Stimulated activated CD4-positive, alpha-beta T cell treated with anti-CD3 and anti-CD28 coated beads, TNF-alpha, amount 100 ng/mL, for 1 hour (primary cell): ENCODE results near the gene CLASRP.

Source experiments
- DNase-seq, 3 donors: peaks; one replicate each; pipeline ENCODE4 v3.0.0-alpha.2; 2020; ENCODE audit warnings: low read depth in 3 of 3, low spot score in 1 of 3

Gene CLASRP

DNA sequence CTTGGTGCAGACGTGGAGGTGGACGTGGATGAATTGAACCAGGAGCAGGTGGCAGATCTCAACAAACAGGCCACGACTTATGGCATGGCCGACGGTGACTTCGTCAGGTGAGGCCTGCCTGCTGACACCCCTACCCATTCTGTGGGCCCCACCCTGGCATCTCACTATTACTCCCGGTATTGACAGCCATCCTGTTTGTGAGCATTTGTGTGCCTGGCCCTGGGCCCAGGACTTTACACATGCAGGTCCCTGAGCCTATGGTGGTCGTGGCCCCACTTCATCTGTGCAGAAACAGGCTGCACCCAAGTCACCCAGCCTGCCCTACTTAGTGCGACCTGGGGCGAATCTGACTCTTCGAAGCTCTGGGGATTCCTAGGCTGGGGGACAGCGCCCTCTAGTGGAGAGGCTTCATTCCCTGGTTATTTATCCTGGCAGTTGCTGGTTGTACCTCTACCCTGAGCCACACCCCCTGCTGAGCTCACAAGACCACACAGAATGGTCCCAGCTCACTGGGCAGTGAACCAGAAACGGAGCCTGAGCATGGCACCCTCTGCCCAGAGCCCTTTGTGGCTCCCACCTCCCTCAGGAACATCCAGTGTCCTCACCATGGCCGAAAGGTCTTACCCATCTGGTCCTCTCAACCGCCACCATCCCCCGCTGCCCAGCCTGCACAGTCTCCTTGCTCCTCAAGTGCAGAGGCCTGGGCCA is 20.6 kb downstream of the CLASRP start:
- DNase-seq = peak; percentile 62 to 77 (median 70)

DNA sequence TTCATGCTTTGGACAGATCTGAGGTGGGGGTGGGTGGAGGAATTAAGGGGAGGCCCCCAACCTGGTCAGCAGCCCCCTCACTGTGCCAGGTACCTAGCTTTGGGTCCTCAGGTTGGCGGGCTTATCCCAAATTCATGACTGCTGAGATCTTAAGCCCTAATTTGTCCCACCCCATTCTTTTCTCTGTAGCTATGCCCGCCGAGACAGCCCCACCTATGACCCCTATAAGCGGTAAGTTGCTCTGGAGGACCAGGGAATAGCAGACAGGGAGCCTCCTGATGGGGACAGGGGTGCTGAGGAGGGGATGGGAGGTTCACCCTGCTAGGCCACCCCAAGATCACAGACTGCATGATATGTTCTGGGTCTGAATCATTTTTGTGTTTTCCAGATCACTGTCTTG is 23.1 kb downstream of the CLASRP start:
- no peak for DNase-seq

DNA sequence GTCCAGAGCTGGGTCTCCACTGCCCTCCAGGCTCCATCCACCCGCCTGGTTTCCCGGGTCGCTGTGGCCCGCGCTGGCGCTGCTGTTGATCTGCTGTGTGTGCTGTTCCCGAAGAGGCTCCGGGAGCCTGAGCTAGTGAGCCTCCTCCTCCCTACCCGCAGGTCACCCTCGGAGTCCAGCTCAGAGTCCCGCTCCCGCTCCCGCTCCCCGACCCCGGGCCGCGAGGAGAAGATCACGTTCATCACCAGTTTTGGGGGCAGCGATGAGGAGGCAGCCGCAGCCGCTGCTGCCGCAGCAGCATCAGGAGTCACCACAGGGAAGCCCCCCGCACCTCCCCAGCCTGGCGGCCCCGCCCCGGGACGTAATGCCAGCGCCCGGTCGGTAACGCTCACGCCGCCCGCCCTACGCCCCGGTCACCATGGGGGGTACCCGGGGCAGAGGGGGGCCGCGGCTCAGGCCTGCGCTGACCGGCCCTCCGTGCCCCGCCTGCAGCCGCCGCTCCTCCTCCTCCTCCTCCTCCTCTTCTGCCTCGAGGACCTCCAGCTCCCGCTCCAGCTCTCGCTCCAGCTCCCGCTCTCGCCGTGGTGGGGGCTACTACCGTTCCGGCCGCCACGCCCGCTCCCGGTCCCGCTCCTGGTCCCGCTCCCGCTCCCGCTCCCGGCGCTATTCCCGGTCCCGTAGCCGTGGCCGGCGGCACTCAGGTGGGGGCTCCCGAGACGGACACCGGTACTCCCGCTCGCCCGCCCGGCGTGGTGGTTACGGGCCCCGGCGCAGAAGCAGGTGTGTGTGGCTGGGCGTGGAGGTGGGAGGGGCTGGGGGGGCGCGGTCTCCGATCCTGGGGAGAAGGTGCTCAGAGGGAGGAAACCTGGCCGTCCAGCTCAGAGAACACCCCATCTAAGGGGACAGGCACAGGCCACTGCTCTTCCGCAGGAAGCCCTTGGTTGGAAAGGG is 25.3 kb downstream of the CLASRP start:
- no peak for DNase-seq

DNA sequence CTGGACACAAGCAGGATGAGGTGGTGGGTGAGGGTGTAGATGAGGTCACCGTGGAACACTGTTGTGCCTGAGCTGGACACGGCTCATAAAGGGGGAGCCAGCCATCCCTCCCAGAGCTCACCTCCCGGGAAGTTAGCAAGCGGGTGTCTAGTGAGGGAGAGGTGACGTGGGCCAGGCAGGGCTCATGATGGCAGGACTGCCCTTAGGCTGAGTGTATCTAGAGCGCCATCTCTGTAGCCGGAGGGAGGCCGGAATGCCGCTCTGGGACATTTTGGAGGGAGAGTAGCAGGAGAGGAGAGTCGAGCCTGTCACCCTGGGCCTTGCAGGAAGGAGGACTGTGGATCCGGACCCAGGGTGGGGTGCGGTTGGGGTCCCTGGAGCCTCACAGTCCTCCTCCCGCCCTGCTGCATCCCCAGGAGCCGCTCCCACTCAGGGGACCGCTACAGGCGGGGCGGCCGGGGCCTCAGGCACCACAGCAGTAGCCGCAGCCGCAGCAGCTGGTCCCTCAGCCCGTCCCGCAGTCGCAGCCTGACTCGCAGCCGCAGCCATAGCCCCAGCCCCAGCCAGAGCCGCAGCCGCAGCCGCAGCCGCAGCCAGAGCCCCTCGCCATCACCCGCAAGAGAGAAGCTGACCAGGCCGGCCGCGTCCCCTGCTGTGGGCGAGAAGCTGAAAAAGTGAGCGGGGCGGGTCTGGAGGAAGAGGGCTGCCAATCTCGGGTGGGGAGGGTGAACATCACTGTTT is 28.2 kb downstream of the CLASRP start:
- no peak for DNase-seq

DNA sequence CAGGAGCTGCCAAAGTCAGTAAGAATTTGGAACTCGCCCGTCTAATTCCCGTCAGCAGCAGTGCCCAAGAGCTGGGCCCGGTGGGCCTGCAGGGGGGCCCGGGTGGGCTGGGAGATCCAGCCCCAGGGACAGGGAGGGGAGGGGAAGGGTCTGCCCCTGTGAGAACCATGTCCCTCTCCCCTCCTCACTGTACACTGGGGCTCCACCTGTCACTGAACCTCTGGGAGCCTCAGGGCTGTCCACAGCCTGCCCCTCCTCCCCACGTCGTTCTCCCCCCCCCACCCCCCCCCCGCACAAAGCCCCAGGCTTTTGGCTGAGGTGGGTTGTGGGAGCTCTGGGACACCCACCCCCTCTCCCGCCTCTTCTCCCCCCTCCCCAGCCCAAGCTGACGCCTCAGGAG is 29.2 kb downstream of the CLASRP start:
- no peak for DNase-seq

DNA sequence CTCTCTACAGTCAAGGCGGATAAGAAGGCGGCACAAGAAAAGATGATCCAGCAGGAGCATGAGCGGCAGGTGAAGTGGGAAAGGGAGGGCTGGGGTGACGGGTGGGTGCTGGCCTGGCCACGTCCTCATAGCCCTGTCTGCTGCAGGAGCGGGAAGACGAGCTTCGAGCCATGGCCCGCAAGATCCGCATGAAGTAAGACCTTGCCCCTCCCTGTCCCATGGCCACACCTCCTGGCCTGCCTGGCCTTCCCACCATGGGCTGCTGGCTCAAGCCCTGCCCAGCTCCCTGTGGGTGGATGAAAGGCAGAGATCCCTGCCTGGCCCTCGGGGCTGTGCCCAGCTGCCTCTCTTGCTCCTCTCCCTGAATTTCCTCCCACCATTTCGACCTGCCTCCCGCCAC is 30.2 kb downstream of the CLASRP start:
- no peak for DNase-seq

DNA sequence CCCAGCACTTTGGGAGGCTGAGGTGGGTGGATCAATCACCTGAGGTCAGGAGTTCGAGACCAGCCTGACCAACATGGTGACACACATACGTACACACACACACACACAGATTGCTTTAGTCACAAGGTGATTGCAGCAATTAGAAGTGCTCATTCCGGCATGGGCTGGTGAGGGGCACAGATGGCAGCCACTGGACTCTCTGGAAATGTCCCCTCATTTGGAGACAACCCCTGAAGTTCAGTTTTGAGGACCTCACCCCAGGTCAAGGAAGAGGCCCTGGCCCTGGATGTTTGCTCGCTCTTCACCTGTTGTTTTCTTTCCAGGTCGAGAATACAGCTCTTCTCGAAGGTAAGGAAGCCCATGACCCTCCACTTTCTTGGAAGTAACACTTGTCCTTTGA is 31.4 kb downstream of the CLASRP start:
- DNase-seq = no peak

DNA sequence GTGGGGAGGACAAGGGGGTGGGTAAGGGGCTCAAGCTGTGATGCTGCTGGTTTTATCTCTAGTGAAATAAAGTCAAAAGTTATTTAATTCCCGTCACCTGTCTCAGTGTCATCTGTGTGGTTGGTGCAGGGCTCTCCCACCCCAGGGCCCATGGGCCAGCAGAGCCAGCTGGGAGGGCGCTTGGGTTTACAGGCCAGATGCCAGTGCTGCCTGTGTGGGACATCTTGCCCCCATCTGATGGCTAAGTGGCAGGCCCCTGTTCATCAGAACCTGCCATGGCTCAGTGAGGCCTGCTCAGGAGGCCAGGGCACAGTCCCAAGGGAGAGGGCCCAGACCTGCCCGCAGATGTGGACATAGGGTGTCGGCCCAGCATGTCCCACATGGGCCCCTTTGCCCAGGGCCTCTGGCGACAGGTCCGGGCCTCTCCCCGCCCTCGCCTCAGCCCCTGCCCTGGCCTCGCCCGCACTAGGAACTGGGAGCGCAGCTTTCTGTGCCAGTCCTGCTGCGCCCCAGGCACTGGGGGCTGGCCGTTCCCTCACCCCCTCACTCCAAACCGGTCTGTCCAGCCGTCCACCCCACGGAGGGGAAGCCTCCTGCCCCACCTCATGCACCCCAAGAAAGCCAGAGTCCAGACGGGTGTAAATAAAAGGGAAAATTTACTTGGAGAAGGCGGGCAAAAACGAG is 32.2 kb downstream of the CLASRP start:
- no peak for DNase-seq

DNA sequence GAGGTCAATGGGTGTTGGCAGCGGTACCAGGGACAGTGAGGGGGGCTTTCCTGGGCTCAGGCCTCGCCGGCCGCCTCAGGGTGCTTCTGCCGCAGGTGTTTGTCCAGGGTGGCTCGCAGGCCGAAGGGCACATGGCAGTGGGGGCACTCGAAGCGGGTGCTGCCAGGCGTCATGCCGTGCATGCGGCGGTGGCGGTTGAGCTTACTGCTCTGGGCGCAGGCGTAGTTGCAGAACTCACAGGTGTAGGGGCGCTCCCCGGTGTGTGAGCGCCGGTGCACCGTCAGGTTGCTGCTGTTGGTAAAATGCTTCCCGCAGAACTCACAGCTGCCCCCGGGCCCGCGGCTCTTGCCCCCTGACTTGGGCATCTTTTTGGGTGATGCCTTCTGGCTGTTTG is 32.7 kb downstream of the CLASRP start:
- DNase-seq = no peak

DNA sequence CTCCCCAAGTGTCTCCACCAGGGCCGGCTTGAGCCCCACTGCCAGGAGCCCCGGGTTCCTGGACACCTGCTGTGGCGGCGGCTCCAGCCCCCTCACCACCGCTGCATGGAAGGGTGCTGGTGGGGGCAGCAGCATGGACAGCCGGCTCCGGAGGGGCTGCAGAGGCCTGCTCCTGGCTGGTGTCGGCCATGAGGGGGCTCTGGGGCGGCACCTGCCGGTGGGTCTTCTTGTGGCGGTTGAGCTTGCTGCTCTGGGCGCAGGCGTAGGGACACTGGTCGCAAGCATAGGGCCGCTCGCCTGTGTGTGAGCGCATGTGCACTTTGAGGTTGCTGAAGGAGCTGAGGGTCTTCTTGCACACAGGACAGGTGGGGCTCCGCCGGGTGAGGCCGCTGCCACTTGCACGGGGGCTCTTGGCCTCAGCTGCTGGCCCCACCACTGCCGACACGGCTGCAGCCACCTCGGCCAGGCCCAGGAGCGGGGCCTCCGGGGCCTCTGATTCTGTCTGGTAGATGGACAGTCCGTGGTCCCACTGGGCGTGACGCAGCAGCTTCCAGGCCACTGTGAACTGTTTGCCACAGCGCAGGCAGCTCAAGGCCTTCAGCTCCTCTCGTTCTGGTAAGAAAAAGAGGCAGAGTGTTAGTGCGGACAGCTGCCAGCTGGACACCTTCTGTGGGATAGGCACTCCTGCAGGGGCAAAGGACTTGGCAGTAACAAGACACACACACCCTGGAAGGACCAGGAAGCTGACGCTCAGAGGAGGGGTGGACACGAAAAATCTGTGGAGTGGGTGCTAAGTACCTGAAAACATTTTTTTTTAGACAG is 33.3 kb downstream of the CLASRP start:
- DNase-seq = no peak

DNA sequence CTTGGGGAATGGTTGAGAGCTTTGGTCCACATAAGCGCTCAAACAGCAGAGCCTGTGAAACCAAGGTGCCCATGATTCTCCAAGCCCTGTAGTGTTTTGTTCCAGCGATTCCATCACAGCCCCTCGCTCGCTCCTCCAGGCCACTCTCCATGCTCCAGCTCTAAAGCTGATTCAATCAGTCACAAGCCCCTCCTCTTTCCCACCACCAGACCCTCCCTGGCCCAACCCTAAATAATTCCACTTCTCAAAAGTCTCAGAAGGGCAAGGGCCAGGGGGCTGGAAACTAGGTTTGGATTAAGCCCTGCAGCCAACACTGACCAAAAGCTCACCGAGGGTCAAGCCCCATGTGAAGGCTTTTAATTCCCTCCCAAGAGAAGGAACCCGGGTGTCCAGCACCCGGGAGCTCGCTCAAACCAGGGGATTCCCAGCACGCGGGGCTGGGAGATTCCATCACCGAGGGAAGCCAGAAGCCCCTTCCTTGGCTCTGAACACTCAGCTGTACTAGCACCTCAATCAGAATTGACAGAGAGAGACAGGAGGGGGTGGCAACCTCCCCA is 36.0 kb downstream of the CLASRP start:
- DNase-seq = no peak

DNA sequence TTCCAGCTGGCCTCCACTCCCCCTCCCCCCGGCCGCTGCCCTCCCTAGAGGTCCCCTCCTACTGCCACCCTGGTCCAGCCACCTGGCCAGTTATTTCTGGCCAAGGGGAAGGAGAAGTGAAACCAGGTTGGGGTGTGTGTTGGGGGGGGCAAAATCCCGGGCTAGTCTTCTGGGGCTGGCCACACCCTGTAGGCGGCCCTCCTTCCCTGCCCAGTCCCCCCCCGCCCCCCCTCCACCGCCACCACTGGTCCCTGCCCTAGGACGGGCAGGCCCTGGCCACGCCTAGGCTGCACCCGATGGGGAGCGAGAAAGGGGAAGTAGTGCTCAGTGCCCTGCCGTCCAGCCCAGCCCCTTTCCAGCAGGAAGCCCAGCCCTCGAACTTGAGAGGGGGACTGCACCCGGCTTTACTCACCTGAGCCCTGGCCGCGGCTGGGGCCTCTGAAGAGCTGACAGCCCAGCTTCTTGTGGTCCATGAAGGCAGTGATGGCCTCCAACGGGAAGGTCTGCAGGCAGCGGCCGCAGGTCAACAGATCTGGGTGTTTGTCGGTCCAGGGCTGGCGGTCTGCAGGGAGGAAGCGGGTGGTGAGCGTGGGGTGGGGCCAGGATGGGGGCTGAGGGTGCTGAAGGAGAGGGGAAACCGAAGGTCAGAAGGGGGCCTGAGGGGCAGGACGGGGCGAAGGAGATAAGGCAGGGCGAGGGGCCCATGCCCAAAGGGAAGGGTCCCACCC is 36.6 kb downstream of the CLASRP start:
- no peak for DNase-seq

DNA sequence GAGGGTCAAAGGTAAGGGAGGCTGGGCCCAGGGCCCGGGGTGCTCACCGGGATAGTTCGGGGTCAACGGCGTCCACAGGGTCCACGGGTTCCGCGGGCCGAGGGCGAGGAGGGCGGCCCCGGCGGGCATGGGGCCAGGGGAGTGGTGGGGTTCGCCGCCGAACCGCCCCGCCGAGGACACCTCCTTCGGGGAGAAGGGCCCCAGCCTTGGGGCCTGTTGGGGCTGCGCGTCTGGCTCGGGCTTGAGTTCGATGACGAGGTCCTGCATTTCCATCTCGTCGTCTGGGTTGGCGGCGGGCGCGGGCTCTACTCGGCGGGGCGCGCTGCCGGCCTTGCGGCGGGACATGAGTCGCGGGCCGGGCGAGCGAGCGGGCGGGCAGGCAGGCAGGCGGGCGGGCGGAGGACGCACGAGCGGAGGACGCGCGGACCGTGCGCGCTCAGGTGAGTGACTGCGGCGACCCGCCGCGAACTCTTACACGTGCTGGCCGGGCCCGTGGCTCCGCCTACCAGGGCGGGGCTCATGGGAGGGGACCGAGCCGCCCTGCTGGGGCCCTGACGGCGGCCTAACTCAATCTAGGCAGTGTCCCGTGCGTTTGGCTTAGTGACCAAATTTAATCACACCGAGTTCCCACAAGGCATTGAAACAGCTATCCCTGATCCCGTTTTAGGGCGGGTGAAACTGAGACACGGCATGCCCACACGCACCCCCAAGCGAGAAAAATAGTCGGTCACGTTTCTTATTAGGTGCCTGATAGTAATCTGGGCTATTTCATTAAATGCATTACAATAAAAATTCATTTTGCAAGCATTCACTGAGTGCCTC is 37.4 kb downstream of the CLASRP start, which contains the start of gene ZNF296:
Gene ZNF296, minus strand, starts transcription at position 450 of the 822 bp plus-strand sequence. Its CDS starts 105 bp downstream, at position 345.
- peak; percentile 33 to 67 (median 42) for DNase-seq

DNA sequence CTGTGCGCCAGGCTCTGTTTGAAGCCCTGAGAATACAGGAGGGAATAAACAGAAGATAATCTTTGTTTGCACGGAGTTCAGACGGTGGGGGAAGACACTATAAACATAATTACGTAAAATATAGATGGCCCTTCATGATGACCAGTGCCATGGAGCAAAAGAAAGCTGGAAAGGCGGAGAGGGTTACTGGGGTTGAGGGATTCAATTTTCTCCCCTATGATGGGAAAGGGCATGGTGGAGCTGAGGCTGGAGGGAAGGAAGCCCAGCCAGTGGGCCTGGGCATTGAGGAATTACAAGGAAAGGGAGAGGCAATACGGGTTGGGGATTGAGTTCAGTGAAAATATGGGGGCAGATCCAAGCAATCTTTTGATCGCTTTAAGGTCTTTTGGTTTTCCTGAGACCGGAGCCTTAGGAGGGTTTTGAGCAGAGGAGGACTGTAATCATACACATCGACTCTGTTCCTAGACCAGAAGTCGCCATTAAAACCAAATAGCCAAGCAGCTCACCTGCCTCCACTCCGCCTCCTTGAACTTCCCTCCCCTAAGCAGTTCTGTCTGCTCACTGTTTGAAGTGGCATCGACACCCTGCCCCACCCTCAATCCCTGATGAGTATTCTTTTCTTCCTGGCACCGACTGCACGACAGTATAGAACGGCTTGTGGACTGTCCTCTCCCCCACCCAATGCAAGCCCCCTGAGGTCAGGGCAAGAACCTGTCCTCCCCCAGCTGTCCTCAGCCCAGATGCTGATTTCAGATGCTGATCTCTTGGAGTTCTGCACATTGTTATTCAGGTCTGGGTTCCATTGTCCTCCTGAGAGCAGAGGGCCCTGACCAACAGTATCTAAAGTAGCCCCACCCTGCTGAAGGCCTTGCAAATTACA is 38.2 kb downstream of the CLASRP start:
- no peak for DNase-seq

DNA sequence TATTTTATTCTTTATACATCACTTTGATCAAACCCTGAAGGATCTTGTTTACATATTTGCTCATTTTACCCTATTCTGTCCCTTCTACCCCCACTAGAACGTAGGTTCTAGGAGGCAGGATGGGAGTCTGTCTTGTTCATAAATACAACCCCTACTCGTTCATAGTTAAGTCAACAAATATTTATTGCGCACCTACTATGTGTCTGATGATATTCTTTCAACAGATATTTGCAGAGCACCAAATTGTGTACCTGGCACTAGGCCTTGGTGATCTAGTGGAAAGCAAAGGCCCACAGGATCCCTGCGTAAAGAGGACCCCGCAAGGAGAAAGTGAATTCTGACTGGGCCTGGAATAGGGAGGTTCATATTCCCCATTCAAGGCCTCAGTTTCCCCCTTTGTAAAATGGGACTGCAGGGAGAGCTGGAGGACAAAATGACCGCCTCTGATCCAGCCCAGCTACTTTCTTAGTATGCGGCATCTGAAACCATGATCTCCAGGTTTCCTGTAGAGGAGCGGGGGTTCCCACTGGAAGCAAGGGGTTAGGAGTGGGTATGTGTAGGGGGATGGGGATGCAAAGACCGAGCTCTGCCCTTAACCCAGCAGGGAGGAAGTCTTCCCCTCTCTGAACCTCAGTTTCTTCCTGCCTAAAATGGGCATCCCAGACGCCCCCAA is 39.7 kb downstream of the CLASRP start:
- DNase-seq = no peak

DNA sequence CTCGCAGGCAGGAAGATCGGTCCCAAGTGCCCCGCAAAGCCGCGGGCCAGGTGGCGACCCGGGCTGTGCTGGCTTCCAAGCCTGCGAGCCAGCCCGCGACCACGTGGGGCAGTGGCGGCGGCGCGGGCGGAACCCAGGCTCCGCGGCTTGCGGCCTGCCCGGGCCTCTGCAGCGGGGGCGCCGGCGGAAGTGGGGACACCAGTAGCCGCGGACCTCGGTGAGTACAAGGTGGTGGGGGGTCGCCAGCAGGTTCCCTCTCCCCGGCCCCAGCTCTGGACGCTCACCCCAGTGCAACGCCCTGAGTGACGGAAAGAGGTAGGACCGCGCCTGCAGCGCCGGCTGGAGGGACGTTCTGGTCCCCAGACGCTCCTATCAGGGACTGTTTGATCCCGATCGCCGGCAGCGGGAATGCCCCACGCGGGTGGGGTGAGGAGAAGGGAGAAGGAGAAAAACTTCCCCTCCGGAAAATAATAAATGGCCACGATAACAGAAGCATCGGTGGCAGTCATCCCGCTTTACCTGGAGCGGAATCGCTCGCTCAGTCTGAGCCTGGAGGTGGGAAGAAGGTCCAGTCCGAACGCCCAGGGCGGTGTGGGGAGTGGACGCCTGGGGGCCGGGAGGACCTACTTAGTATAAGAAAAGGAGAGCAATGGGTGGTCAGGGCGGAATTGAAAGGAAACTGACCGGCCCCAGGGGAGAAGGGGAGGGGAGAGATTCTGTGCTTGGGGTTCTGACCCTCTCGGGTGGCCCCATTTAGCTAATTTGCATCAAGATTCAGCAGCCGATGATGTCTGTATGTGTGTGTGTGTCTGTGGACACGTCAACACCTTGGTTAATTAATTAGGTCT is 40.4 kb downstream of the CLASRP start, which contains the start of gene GEMIN7:
Gene GEMIN7, plus strand, starts transcription at position 198 of the 848 bp plus-strand sequence. CDS start 10,855 bp downstream, outside the sequence.
- peak; percentile 45 to 76 (median 60) for DNase-seq
